Limb (tissue), 2 donors: ENCODE results near the gene ZC3H11A.

Experiments used
- DNase-seq, 2 donors: peaks; one replicate each; pipeline ENCODE4 v3.0.0-alpha.2; 2016; ENCODE audit errors: extremely low spot score in 2 of 2

Gene ZC3H11A

DNA sequence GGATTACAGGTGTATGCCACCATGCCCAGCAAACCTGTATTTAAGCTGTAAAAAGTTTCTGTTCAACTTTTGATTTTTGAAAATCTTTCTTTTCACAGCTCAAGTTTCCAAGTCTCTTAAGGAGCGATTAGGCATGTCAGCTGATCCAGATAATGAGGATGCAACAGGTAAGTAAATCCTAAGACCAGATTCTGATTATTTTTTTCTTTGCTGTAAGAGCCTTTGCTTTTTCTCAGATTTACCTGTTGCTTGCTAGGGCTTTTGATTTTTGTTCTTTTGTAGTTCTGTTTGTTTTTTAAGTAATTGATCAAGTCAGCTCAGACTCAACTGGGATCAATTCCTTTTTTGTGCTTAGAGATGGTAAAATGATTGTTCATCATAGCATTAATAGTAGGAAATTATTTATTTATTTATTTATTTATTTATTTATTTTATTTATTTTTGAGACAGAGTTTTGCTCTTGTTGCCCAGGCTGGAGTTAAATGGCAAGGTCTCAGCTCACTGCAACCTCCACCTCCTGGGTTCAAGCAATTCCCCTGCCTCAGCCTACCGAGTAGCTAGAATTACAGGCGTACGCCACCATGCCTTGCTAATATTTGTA, 44.9 kb downstream of the ZC3H11A start:
- DNase-seq = no peak

DNA sequence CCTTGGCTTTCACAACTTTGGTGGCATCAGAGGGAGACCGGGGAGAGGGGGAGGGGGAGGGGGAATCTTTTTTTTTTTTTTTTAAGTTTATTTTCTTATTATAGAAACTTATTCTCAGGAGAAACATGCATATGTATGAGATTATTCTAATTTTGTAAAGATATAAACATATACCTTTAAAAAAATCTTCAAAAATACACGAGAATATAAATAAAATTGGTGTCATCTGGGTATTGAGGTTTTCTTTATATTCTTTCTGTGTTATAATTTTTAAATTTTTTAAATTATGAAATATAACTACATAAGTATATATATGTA, 47.1 kb downstream of the ZC3H11A start:
- DNase-seq = no peak

DNA sequence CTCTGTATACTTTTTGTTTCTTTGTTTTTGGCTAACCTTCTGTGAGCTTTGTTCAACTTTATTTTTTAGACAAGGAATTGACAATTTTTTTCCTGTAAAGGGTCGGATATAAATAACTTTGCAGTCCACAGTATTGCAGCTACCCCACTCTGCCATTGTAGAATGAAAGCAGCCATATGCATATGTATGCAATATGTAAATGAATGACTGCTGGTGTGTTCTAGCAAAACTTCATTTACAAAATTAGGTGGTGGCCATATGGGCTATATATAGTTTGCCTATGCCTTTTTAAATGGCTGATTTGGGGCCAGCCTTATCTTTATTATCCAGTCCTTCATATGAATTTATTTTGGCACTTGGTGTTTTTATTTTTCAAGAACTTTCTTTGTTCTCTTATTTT, 48.0 kb downstream of the ZC3H11A start:
- no peak for DNase-seq
